Adipose tissue (tissue), 3 donors: ENCODE results near the gene BARX1. TPM values are rescaled to one million over a fixed set of nuclear protein-coding genes. Genes with fewer than 3 reads are reported as not detected.
"Not testable (repeated sequence)": the region's sequence is repeated elsewhere in the genome, so short reads cannot be mapped to it uniquely, and the experiment has no call there.

Source experiments
- H3K27ac ChIP-seq: one replicate; pipeline ENCODE4 v1.5.1; 2013; ENCODE audit warnings: low read depth, low read length
- WGBS, 3 donors: extraction: QIAGEN DNeasy Blood & Tissue Kit; methylation state at CpG; one replicate each; pipeline ENCODE4 v1.1.7; 2013; 5-methylcytosine and 5-hydroxymethylcytosine counted together
- polyA plus RNA-seq, 3 donors: library from polyadenylated mRNA; stranded (reverse); fragments of 200-250 nt; gene quantifications; one replicate each; pipeline ENCODE4 v1.2.3, GENCODE V29; 2013
- donor health status: healthy with polysubstance abuse.
- donor health status: Bipolar disorder and iron deficiency.
- donor health status: healthy.

BARX1 gene
- polyA plus RNA-seq, 3 donors = 0.51 to 40.7 (median 6.8) TPM

DNA sequence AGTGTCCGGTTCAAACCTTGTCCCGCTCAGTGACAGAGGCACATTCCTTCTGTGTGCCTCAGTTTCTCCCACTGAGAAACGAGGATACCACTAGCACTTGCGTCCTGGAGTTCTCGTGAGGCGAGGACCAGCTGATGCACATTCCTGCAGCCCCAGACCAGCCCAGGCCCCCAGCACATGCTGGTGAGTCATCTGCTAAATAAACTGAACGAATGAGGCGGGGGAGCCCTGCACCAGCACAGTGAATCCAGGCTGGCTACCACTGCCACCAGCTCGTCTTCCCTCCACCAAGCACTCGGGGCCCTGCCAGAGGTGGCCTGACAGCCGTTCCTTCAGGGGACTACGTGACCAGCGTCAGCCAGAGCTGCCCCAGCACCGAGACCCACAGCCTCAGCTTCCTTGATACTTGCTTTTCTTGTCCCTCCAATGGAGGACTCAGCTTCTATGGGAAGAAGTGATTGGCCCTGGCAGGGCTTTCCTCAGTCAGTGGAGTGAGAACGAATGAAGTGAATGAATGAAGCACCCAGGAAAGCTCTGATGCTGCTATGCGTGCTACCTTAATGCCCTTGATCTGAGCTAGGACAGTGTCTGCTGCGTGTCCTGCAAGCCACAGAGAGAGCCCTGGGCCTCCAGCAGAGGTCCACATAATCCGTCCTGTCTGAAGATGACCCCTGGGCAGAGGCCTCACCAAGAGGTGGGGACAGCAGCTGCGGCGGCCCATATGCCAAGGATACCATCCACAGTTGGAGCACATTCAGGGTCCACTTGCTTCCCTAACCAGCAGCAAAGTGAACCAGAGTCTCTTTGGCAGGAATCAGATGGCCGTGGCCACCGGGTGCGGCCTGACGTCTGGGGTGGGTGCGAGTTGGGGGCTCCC is 13.5 kb upstream of the BARX1 start:
- WGBS, 3 donors = 84 to 90% (median 87%) methylated on average over 25 of the region's 25 CpGs
- H3K27ac ChIP-seq = no peak overlapping the region

DNA sequence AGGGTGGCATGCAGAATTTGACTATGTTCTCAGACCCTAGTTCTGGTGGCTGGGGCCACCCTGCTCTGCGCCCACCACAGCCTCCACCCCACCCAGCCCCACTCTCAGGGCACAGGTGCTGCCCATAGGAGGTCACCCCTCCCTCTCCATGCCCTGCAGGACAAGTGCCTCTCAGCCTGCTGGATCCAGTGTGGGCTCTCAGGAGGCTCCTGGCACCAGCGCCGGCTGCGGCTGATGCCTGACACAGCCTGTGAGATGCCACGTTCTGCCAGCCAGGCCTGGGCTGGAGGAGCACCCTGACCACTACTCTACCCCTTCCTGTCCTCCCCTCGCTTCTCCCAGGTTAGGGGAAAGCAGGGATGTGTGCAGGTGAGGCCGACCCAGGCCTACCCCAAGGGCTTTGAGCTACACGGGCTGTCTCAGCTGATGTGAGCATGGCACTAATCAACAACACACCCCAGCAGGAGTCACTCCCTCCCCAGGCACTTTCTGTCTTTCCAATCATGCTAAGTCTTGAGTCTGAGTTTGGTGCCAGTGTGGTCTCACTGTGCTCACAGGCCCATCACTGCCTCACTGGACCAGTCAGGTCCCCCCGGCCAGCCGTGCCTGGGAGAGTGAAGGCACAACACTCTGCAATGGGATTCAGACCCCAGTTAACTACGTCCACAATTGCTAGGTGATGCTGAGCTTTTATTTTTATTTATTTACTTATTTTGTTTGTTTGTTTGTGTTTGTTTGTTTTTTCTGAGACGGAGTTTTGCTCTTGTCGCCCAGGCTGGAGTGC is 12.1 kb upstream of the BARX1 start:
- H3K27ac ChIP-seq = no peak overlapping the region

DNA sequence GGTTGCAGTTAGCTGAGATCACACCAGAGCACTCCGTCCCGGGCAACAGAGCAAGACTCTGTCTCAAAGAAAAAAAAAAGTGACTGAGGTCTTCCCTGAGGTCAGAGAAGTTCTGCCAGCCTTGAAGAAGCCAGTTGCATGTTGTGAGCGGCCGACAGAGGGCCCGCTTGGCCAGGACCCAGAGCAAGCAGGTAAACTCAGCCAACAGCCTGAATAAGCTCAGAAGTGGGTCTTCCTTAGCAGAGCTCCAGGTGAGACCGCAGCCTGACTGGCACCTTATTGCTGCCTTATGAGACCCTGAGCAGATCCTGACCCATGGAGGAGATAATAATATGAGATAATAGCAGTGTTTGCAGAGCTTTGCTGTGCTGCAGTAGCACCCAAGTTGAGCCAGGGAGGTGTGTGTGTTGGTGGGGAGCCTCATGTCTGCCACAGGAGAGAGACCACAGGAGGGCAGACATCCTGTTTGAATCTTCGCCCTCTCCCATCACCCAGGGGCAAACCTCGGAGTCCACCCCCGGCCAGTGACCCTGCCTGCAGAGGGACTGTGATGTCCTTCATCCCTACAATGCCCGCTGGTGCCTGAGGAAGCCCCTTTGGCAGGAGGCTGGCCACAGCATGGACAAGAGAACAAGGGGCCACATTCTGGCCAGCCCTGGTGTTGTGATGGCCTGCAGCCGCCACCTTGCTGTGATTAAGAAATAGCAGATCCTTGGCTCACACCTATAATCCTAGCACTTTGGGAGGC is 10.8 kb upstream of the BARX1 start:
- no peak overlapping the region for H3K27ac ChIP-seq
- 67 to 88% (median 85%) methylated on average over 11 of the region's 11 CpGs for WGBS, 3 donors

More for the DNA sequence above, 12.1 kb upstream of the BARX1 start:
- WGBS, 3 donors = 86 to 90% (median 88%) methylated on average over 13 of the region's 13 CpGs

DNA sequence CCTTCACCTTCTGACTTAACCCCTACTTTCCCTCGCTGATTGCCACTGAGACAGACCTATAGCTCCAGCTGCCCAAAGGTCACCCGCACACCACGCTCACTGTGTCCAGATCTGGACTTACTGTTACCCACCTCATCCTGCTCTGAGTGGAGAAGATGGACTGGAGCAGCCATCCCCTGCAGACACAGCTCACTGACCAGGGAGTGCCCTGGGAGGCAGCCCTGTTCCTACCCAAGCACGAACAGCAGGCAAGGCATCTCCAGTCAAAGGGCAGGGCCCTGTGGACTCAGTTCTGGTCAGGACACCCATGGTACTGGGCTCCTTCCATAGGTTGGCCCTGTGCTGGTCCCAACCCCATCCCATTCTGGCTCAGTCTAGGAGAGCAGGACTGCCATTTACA is 9.5 kb upstream of the BARX1 start:
- H3K27ac ChIP-seq = no peak overlapping the region
- WGBS, 3 donors = 89 to 96% (median 92%) methylated on average over 4 of the region's 4 CpGs

DNA sequence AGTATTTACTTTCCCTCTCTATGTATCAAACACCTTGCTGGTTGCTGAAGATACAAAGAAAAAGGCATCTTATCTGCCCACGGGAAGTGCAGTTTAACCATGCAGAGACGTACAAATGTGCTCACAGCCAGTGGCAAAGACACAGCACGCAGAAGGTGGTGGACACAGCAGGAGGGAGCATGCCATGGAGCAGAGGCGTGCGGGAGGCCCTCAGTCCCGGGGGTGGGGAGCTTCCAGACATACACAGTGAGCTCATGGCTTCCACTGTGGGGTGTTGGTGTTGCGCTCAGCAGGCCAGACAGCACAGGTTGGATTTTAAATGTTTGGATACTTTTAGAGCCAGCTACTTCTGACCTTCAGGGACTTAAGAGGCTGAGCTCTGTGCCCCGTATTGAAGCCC is 8.8 kb upstream of the BARX1 start:
- 62 to 75% (median 71%) methylated on average over 8 of the region's 8 CpGs for WGBS, 3 donors
- H3K27ac ChIP-seq = no peak overlapping the region

DNA sequence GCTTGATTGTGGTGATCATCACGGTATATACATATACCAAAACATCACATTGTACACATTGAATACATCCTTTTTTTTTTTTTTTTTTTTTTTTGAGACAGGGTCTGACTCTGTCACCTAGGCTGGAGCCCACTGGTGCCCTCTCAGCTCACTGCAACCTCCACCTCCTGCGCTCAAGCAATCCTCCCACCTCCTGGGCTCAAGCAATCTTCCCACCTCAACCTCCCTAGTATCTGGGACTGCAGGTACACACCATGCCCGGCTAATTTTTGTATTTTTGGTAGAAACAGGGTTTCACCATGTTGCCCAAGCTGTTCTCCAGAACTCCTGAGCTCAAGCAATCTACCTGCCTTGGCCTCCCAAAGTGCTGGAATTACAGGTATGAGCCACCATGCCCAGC is 8.3 kb upstream of the BARX1 start:
- not testable (repeated sequence) for H3K27ac ChIP-seq
- 55 to 60% (median 57%) methylated on average over 3 of the region's 3 CpGs for WGBS, 3 donors

DNA sequence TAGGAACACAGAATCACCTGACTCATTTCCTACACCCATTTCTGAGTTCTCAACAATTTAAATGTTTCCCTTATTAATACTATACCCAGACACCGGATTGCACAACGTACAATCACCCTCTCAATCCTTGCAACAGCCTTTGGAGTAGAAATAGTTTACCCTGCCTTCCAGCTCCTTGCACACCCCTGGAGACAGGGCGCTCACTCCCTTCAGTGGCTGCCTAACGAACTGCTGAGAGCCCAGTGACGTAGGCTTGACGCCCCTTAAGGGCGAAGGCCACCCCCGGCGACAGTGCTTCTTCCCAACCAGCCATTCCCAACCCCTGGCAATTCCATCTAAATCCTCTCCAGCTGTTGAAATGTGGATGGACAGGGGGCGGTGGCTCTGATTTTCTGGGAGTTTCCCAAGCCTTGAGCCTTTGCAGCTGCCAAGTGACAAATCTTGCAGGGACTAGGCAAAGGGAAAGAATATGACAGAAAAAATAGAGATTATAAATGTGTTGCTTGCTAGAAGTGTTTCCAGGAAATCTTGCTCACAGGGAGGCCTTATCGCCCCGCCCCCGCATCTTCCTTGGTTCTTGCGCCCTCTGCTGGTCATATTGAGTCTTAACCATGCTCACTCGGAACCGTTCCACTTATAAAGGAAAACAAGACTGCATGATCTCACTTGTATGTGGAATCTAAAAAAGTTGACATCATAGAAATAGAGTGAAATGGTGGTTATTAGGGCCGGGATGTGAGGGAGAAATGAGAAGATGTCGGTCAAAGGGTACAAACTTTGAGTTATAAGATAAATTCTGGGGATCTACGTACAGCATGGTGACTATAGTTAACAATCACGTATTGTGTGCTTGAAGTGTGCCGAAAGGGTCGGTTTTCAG is 7.6 kb upstream of the BARX1 start:
- H3K27ac ChIP-seq = no peak overlapping the region
- WGBS, 3 donors = 19% methylated on average over 22 of the region's 22 CpGs

DNA sequence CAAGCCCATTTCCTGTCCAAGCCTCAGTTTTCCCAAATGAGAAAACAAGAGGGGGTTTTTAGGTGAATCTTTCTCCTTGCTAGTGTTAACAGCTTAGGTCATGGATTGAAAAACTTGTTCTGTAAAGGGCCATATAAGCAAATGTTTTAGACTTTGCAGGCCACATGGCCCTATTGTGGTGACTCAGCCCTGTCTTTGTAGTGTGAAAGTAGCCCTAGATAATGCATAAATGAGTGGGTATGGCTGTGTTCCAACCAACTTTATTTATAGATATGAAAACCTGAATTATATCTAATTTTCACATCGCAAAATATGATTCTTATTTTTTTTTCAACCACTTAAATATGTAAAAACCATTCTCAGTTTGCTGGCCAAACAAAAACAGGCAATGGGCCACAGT is 6.9 kb upstream of the BARX1 start:
- no peak overlapping the region for H3K27ac ChIP-seq
- WGBS, 3 donors = 79 to 88% (median 86%) methylated on average over 1 of the region's 1 CpG

DNA sequence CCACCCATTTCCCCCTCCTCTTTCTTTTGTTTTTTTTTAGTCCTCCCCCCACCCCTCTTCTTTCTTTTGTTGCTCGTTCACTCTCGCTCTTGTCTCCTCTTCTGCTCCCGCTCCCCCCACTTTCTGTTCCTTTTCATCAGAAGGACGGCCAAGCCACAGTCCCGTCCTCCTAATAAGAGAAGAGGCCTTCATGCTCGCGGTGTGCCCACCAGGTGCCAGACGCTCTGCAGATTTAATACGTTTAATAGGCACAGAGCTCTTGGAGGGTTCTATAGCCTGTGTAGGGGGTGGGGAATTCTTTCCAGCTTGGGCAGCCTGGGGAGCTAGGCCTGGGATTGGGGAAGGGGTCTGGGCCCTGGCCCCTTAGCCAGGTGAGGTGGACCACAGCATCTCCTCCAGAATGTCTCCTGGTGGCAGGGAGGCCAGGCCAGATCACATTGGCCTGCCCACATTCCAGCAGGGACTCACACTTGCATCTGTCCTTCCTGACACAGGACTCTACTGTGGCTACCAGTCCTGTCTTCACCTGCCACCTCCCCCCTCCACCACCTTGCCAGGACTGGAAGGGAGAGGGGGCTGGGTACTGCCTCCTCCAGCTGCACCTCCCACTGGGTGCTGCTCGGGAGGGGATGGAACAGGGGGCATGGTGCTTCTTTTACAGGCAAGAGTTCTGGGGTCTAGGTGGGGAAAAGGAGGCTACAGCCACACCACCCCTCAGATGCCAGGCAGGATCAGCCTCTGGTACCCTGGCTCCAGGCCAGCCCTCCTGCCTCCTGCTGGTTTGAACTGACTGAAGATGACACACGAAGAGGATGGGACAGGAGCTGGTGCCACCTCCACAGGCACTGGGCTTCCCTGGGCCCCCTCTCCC is 6.1 kb upstream of the BARX1 start:
- H3K27ac ChIP-seq = no peak overlapping the region

DNA sequence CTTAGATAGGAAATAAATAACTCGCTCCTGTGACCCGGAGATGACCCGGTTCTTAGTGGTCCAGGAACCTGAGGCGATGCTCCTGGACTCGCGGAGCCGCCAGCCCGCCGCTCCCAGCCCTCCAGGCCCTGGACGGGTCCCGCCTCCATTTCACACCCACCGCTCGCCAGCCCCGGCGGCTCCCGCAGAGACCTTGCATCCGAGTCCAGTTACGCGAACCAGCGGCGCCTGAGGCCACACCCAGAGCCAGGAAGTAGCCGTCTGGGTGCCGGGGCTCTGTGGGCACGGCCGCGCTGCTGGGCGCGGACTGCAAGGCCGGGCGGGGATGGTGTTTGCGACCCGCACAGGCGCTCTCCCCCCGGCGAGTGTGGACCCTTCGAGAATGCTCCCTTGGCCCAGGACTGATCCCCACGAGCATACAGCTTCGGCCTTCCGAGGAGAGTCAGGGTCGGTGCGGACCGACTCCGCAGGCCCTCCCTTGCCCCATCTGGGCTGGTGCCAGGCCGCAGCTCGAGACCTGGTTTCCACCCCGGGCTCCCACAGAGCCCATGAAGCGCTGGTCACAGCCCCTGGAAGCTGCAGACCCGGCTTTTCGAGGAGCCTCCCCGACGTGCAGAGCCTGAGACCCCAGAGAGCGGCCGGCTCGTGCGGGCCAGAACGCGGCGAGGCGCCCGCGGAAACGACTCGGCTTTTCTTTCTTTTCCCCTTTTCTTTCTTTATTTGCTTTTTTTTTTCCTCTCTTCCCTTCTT is 5.2 kb upstream of the BARX1 start:
- H3K27ac ChIP-seq = no peak overlapping the region
- WGBS, 3 donors = 9 to 31% (median 15%) methylated on average over 60 to 63 of the region's 63 CpGs

More for the DNA sequence above, 6.1 kb upstream of the BARX1 start:
- 47 to 67% (median 56%) methylated on average over 11 of the region's 11 CpGs for WGBS, 3 donors

DNA sequence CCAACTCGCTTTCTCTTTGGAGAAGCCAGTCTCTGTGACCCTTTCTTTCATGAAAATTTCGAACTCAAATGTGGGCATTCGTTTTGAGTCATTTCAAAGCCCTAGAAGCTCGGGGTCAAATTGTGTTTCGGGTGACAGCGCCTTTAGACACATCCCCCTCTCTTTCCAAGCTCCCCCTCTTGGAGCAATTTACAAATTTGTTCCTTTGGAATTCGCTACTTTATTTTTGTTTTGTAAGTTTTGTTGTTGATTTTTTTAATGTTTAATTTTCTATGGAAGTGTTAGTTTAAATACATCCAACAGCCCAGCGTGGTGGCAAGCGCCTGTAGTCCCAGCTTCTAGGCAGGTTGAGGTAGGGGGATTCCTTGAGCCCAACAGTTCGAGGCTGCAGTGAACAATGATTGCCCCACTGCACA is 4.6 kb upstream of the BARX1 start:
- no peak overlapping the region for H3K27ac ChIP-seq
- WGBS, 3 donors = 19 to 41% (median 32%) methylated on average over 10 of the region's 10 CpGs

DNA sequence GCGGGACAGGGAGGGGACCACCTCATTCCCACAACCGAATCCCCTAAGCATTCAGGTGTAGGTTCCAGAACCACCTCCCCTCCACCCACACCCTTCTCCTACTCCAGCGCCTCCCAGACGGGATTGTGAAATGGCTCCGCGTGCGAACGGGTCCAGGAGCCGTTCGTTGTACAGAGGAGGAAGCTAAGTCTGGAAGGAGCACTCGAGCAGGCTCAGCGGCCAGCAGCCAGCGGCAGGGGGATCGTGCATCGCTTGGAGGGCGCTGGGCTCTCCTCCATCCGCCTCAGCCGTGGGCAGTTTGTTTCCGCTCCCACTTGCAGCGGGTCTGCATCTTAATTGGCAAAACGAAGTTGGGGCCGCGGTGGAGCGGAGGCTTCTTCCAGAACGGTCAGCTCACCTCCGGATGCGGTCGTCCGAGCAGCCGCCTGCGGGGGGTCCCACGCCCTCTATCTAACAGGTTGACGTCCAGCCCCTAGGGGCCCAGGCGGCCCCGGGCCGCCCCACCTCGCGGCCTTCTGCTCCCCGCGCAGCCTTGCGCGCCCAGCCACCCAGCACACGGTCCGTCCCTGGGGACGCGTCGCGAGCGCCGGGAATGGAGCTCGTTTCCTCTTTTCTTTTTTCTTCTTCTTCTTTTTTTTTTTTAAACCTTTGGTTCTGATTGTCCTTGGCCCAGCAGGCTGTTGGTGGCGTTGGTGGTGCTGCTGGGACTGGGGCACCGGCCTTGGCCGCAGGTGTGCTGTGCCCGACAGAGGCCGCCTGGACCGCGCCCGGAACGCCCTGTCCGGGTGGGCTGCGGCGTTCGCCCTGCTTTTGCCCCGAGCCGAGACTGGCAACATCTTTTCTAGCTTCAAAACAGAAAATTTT is 3.9 kb upstream of the BARX1 start:
- no peak overlapping the region for H3K27ac ChIP-seq
- WGBS, 3 donors = 4 to 11% (median 8%) methylated on average over 64 to 66 of the region's 66 CpGs

DNA sequence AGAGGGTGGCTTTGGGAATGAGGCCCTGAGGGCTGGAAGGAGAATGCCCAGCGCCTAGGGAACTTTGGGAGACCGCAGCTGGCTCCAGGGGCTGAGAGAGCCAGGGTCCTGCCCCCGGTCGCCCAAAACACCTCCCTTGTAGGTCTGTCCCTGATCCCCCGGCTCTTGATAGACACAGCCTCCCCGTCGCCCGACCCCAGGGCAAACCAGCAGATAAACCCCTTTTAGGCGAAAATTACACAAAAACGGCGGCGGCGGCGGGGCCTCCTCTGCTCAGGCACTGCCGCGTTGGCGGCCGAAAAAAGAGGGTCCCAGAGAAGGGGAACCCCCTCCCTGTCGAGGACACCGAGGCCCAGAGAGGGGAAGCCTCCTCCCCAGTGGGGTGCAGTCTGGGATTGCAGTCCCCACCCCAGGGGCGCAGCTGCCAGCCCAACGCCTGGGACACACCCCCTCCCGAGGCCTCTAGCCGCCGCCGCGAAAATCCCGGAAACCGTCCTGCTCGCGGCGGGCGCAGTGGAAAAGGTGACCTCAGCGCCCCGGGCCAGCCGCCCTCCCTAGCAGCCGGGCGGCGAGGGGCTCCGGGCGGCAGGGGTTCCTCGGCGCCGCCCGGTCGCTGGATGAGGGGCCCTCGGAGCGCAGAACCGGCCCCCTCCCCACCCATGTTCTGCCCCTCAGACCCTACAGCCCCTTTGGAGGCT is 3.1 kb upstream of the BARX1 start:
- H3K27ac ChIP-seq = no peak overlapping the region
- WGBS, 3 donors = 16 to 28% (median 17%) methylated on average over 36 to 49 of the region's 49 CpGs

DNA sequence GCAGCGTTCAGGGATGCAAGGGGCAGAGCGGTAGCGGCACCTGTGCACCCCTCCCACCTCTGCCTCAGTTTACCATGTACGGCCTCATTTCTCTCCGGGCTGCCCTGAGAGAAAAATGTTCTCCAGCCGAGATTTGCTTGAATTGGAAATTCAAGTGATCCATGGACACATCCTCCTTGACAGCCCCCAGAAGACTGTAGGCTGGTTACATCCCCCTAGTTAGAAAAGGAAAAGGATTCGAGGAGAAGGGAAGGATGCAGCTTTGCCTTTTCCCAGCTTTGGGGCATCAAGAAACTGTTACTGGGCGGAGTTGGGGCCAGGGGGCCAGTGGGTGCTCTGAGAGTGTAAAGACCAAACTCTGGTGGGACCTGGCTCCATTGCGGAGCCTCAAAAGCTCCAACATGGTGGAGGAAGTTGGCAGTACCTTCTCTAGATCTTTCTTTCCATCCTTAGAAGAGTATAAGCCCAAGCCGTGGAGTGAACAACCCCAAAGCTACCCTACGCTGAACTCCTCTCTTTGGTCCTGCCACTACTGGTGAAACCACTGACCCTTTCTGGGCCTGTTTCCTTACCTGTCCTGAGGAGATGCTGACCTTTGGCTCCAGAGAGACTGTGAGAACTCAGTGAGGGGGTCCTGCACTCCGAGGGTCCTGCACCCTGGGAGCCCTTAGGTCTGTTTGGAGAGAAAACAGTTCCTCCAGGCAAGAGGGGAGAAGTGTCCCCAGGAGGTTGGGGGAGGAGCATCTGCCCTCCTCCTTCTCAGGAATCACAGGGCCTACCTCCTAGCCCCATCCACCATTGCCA is 1.0 kb upstream of the BARX1 start:
- H3K27ac ChIP-seq = no peak overlapping the region
- WGBS, 3 donors = 31 to 39% (median 38%) methylated on average over 12 of the region's 12 CpGs
